Motor neuron (in vitro differentiated cells): ENCODE results near the gene SULT1A2. TPM values are rescaled to one million over a fixed set of nuclear protein-coding genes. Genes with fewer than 3 reads are reported as not detected.
"Not testable (repeated sequence)": the region's sequence is repeated elsewhere in the genome, so short reads cannot be mapped to it uniquely, and the experiment has no call there.

Experiments
- ATAC-seq, 8 experiments: fragments of 200-7000 bp; cut with Tn5 transposase; replicated peaks in 6 of 8; 2 replicates each; pipeline ENCODE4 v1.8.0; 2021; ENCODE audit warnings: mild to moderate bottlenecking in 8 of 8, moderate library complexity in 8 of 8
- H3K27ac ChIP-seq, 2 donors: fragments of 250-450 bp; sonication (Bioruptor Pico); 2 replicates each; pipeline ENCODE4 v1.9.0; 2021; ENCODE audit warnings: antibody characterized with exemption in 2 of 2, mild to moderate bottlenecking in 2 of 2, moderate library complexity in 1 of 2
- H3K4me1 ChIP-seq, 2 donors: fragments of 250-450 bp; sonication (Bioruptor Pico); replicated peaks in 1 of 2; 2 replicates each; pipeline ENCODE4 v1.6.1; 2021; ENCODE audit warnings: antibody characterized with exemption in 2 of 2, mild to moderate bottlenecking in 2 of 2, moderate library complexity in 1 of 2
- H3K4me3 ChIP-seq, 5 donors: fragments of 250-450 bp; sonication (Bioruptor Pico); 2 replicates each; pipeline ENCODE4 v1.9.0; 2021; ENCODE audit warnings: antibody characterized with exemption in 5 of 5, mild to moderate bottlenecking in 5 of 5, moderate library complexity in 4 of 5
- WGBS, 10 experiments: fragments of 450-650 bp; shearing (Covaris generic); methylation state at CpG; one replicate each; pipeline ENCODE4 v1.0.0; 2022; 5-methylcytosine and 5-hydroxymethylcytosine counted together
- in situ Hi-C, 9 experiments: fragments of 400-800 bp; cut with MboI; loops; one replicate each; pipeline ENCODE4 v1.15.0; 2021; ENCODE audit warnings: low sequenced_read_pairs in 9 of 9, low pct_unique_long_range_greater_than_20kb in 2 of 9; ENCODE audit not compliant: unreplicated experiment in 9 of 9
- total RNA-seq, 8 experiments: library from RNA; unstranded; fragments of 300-600 nt; gene quantifications; 2 replicates each; pipeline versions ENCODE4 v1.2.3 to v1.2.4, GENCODE V29; 2022

The SULT1A2 gene
- total RNA-seq, 8 experiments from 2014 or later = 0.11 to 1.2 (median 0.21) TPM; not detected in 1

- Histone ChIP-seq H3K4me3 (peak within 1 kb of the TSS; percentile 62 to 99 (median 82)), H3K27ac (peak within 1 kb of the TSS; percentile 97 to 98), H3K4me1 (peaks cover 0 to 9% of the 10 kb centered on the region in 2 donors)
- in situ Hi-C loops = no loop called here
- peak; percentile 89 to 96 (median 94) for ATAC-seq
- 0 to 3% (median 1%) methylated on average over 5 to 26 of the region's 88 CpGs; no CpG with 5 or more reads in 3 of the 10 experiments for WGBS, 10 experiments
Measured at GRCh38 chr16:28553776-28554633, 42.8 kb downstream of the SULT1A2 start, which contains the start of gene SGF29. SGF29 (plus strand) TSS chr16:28553920; CDS start chr16:28581070, 27,150 bp downstream.

- WGBS, 10 experiments = 8 to 89% (median 75%) methylated on average over 1 to 11 of the region's 11 CpGs; no CpG with 5 or more reads in 1 of the 10 experiments
- H3K4me1 ChIP-seq = peaks cover 0 to 4% of the 10 kb centered on the region in 2 donors
- no peak overlapping the region for H3K27ac ChIP-seq
- in situ Hi-C loops = no loop called here
- peak in 2 of 8 experiments; percentile 5 to 24 for ATAC-seq
- no peak overlapping the region for H3K4me3 ChIP-seq
Measured at GRCh38 chr16:28549301-28549899, 47.5 kb downstream of the SULT1A2 start.

GRCh38 chr16:28548306-28548802, 48.5 kb downstream of the SULT1A2 start:
- in situ Hi-C loops = no loop called here
- no peak overlapping the region for H3K27ac ChIP-seq
- ATAC-seq = no peak
- 0 to 82% (median 60%) methylated on average over 1 to 6 of the region's 14 CpGs; no CpG with 5 or more reads in 5 of the 10 experiments for WGBS, 10 experiments
- H3K4me3 ChIP-seq = no peak overlapping the region
- H3K4me1 ChIP-seq = peaks cover 0 to 2% of the 10 kb centered on the region in 2 donors

GRCh38 chr16:28546626-28547025, 50.2 kb downstream of the SULT1A2 start:
- in situ Hi-C loops = no loop called here
- no peak overlapping the region for H3K27ac ChIP-seq
- ATAC-seq = no peak
- no peaks in the 10 kb centered on the region for H3K4me1 ChIP-seq
- WGBS, 10 experiments = 0 to 92% (median 59%) methylated on average over 1 to 6 of the region's 7 CpGs; no CpG with 5 or more reads in 2 of the 10 experiments
- H3K4me3 ChIP-seq = no peak overlapping the region

- in situ Hi-C loops, ATAC-seq, H3K27ac ChIP-seq, H3K4me1 ChIP-seq, H3K4me3 ChIP-seq: not testable (repeated sequence)
- 24 to 100% (median 80%) methylated on average over 1 to 5 of the region's 7 CpGs; no CpG with 5 or more reads in 1 of the 10 experiments for WGBS, 10 experiments
Measured at GRCh38 chr16:28545964-28546363, 50.9 kb downstream of the SULT1A2 start.

GRCh38 chr16:28544998-28545397, 51.9 kb downstream of the SULT1A2 start:
- H3K4me1 ChIP-seq = no peaks in the 10 kb centered on the region
- no peak overlapping the region for H3K4me3 ChIP-seq
- H3K27ac ChIP-seq = no peak overlapping the region
- in situ Hi-C loops = no loop called here
- no peak for ATAC-seq
- WGBS, 10 experiments = 60 to 100% (median 83%) methylated on average over 1 to 3 of the region's 3 CpGs; no CpG with 5 or more reads in 3 of the 10 experiments

GRCh38 chr16:28543072-28543471, 53.8 kb downstream of the SULT1A2 start:
- no peak overlapping the region for H3K27ac ChIP-seq
- no peaks in the 10 kb centered on the region for H3K4me1 ChIP-seq
- 27 to 100% (median 73%) methylated on average over 1 to 7 of the region's 7 CpGs; no CpG with 5 or more reads in 1 of the 10 experiments for WGBS, 10 experiments
- no peak for ATAC-seq
- no peak overlapping the region for H3K4me3 ChIP-seq
- in situ Hi-C loops = no loop called here

GRCh38 chr16:28542646-28543045, 54.2 kb downstream of the SULT1A2 start:
- ATAC-seq = no peak
- in situ Hi-C loops = no loop called here
- Histone ChIP-seq H3K27ac (no peak overlapping the region), H3K4me1 (no peaks in the 10 kb centered on the region), H3K4me3 (no peak overlapping the region)
- 82 to 100% (median 96%) methylated on average over 2 to 6 of the region's 7 CpGs; no CpG with 5 or more reads in 6 of the 10 experiments for WGBS, 10 experiments

Other genes with a start within 250 kb of the SULT1A2 start
- 1 to 10 TPM in 5 of 8 experiments, under 1 TPM in 1, not detected in 2; 0.88 to 3.1 (median 1.6) TPM for gene NPIPB6, start 233.5 kb downstream of the SULT1A2 start, total RNA-seq
- 100 to 1,000 TPM in 7 of 8 experiments, 10 to 100 TPM in 1; 64.2 to 235 (median 149) TPM for gene EIF3CL, start 193.2 kb downstream of the SULT1A2 start, total RNA-seq
- under 1 TPM in 2 of 8 experiments, not detected in 6; 0.14 to 0.38 TPM for gene NPIPB7, start 124.7 kb downstream of the SULT1A2 start, total RNA-seq
- 10 to 100 TPM in 5 of 8 experiments, 1 to 10 TPM in 3; 3.7 to 16.7 (median 11.2) TPM for gene CLN3, start 105.0 kb downstream of the SULT1A2 start, total RNA-seq
- gene APOBR, start 102.4 kb downstream of the SULT1A2 start, total RNA-seq = 1 to 10 TPM in 1 of 8 experiments, under 1 TPM in 5, not detected in 2; 0.05 to 1.5 (median 0.50) TPM
- gene IL27, start 90.2 kb downstream of the SULT1A2 start, total RNA-seq = under 1 TPM in 1 of 8 experiments, not detected in 7; 0.76 TPM
- 100 to 1,000 TPM in 2 of 8 experiments, 10 to 100 TPM in 2, under 1 TPM in 4; 0.05 to 108 (median 15.4) TPM for gene NUPR1, start 58.1 kb downstream of the SULT1A2 start, total RNA-seq
- 10 to 100 TPM; 16.5 to 35.0 (median 24.7) TPM for gene SGF29, start 43.1 kb downstream of the SULT1A2 start, total RNA-seq
- 10 to 100 TPM in 2 of 8 experiments, 1 to 10 TPM in 4, under 1 TPM in 2; 0.16 to 15.9 (median 3.4) TPM for gene SULT1A1, start 13.0 kb upstream of the SULT1A2 start, total RNA-seq
- 1 to 10 TPM in 1 of 8 experiments, under 1 TPM in 2, not detected in 5; 0.38 to 1.5 (median 0.75) TPM for gene NPIPB8, start 41.0 kb upstream of the SULT1A2 start, total RNA-seq
- gene EIF3C, start 114.4 kb upstream of the SULT1A2 start, total RNA-seq = 100 to 1,000 TPM; 259 to 754 (median 376) TPM
- 1 to 10 TPM in 5 of 8 experiments, under 1 TPM in 3; 0.60 to 7.5 (median 1.5) TPM for gene NPIPB9, start 154.7 kb upstream of the SULT1A2 start, total RNA-seq
- 100 to 1,000 TPM in 2 of 8 experiments, 10 to 100 TPM in 6; 30.4 to 129 (median 57.4) TPM for gene ATXN2L, start 225.9 kb upstream of the SULT1A2 start, total RNA-seq
- 100 to 1,000 TPM in 7 of 8 experiments, 10 to 100 TPM in 1; 97.3 to 268 (median 122) TPM for gene TUFM, start 249.3 kb upstream of the SULT1A2 start, total RNA-seq